ENCODE results near the gene TFF1. TPM values are rescaled to one million over a fixed set of nuclear protein-coding genes. Genes with fewer than 3 reads are reported as not detected.

The TFF1 gene
- polyA plus RNA-seq: 1 to 10 TPM in 1 of 2 donors, under 1 TPM in 1; 0.42 to 9.7 TPM

DNA sequence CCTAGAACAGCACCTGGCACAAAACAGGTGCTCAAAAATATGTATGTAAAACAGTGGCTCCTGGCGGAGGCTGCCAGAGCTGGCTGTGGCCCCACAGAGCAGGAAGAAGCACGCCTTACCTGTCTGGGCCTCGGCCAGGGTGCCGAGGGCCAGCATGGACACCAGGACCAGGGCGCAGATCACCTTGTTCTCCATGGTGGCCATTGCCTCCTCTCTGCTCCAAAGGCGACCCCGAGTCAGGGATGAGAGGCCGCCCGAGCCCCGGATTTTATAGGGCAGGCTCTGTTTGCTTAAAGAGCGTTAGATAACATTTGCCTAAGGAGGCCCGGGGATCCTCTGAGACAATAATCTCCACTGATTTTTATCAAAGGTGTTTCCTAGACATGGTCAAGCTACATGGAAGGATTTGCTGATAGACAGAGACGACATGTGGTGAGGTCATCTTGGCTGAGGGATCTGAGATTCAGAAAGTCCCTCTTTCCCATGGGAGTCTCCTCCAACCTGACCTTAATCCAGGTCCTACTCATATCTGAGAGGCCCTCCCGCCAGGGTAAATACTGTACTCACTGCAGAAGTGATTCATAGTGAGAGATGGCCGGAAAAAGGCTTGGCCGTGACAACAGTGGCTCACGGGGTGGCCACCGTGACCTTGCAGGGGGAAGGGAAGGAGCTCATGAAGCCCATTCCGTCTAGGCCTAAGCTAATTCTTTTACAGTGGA, at the start of gene TFF1:
TSS of gene TFF1 (minus strand) at position 244 of the 719 bp plus-strand sequence. CDS start at position 204, 40 bp downstream.
- H3K27me3 ChIP-seq (ENCODE audit: control insufficient read depth in 1 of 2, insufficient read depth in 2 of 2, low read length in 2 of 2): no peaks in the 10 kb centered on the region
- 68 to 70% methylated on average over 19 of the region's 19 CpGs for WGBS, 2 donors
- no peaks in the 10 kb centered on the region for H3K4me1 ChIP-seq (ENCODE audit: control insufficient read depth in 2 of 2, insufficient read depth in 2 of 2, low read length in 1 of 2)
- H3K9me3 ChIP-seq (ENCODE audit: control insufficient read depth in 2 of 2, insufficient read depth in 1 of 2, low read depth in 1 of 2, low read length in 1 of 2): no peaks in the 10 kb centered on the region
- H3K27ac ChIP-seq (ENCODE audit: low read depth in 2 of 2, low read length in 1 of 2): no peak within 1 kb of the TSS
- no peak within 1 kb of the TSS for H3K4me3 ChIP-seq (ENCODE audit: low read depth in 1 of 2, low read length in 2 of 2)
- H3K36me3 ChIP-seq (ENCODE audit: control insufficient read depth in 2 of 2, insufficient read depth in 2 of 2, low read length in 1 of 2): no peaks in the 10 kb centered on the region

DNA sequence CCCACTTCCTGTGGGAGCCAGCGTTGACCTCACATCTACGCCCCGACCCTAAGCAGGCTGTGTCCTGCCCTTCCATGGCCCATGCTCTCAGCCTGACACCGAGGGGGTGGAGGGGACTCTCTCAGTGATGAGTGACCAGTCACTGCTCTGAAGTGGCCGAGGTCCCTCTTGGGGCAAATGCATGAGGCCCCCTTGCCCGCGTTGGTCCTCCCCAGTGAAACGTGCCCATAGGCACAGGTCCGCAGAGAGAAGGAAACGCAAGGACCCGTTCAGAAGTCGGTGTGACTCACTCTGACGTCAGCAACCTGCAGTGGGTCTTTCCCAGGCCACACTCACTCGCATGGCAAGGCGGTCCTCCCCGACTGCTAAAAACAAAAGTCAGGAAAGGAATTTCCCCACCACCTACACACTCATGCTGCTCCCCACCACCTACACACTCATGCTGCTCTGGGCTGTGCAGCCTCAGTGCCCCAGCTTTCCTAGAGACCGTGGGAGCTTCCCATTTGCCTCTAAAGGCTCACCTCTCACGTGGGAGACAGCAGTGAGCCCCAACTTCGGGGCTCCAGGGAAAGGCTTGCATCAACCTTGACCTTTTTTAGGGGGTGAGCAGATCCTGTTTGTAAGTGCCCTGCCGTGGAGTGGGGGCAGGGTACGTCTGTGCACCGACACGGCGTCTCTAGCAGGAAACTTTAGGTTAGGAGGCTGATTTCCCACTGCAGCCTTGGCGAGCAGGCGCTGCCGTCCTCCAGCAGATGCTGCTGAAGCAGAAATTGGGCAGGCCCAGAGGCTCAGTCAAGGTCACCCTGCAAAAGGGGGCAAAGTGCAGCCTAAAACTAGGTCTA, 48.8 kb upstream of the TFF1 start:
- H3K36me3 ChIP-seq (ENCODE audit: control insufficient read depth in 2 of 2, insufficient read depth in 2 of 2, low read length in 1 of 2): no peaks in the 10 kb centered on the region
- H3K27me3 ChIP-seq (ENCODE audit: control insufficient read depth in 1 of 2, insufficient read depth in 2 of 2, low read length in 2 of 2): no peaks in the 10 kb centered on the region
- H3K4me3 ChIP-seq (ENCODE audit: low read depth in 1 of 2, low read length in 2 of 2): no peak overlapping the region
- WGBS, 2 donors: 48 to 50% methylated on average over 27 of the region's 27 CpGs
- H3K9me3 ChIP-seq (ENCODE audit: control insufficient read depth in 2 of 2, insufficient read depth in 1 of 2, low read depth in 1 of 2, low read length in 1 of 2): peaks cover 0 to 2% of the 10 kb centered on the region in 2 donors
- H3K4me1 ChIP-seq (ENCODE audit: control insufficient read depth in 2 of 2, insufficient read depth in 2 of 2, low read length in 1 of 2): no peaks in the 10 kb centered on the region
- peak overlapping the region in 1 of 2 donors; percentile 17 for H3K27ac ChIP-seq (ENCODE audit: low read depth in 2 of 2, low read length in 1 of 2)

DNA sequence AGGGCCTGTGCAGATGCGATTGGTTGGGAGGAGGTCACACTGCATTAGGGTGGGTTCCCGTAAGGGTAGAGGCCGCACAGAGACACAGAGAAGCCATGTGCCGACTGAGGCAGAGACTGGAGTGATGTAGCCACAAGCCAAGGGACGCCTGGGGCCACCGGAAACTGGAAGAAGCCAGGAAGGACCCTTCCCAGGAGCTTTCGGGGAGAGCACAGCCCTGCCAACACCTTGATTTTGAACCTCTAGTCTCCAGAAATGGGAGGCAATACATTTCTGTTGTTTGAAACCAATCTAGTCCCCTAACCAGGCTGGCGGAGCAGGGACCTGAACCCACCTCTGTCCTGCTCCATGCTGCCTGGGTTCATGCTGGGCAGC, 48.2 kb upstream of the TFF1 start:
- H3K9me3 ChIP-seq (ENCODE audit: control insufficient read depth in 2 of 2, insufficient read depth in 1 of 2, low read depth in 1 of 2, low read length in 1 of 2): peaks cover 0 to 2% of the 10 kb centered on the region in 2 donors
- no peaks in the 10 kb centered on the region for H3K27me3 ChIP-seq (ENCODE audit: control insufficient read depth in 1 of 2, insufficient read depth in 2 of 2, low read length in 2 of 2)
- H3K4me3 ChIP-seq (ENCODE audit: low read depth in 1 of 2, low read length in 2 of 2): no peak overlapping the region
- H3K4me1 ChIP-seq (ENCODE audit: control insufficient read depth in 2 of 2, insufficient read depth in 2 of 2, low read length in 1 of 2): no peaks in the 10 kb centered on the region
- 80 to 90% methylated on average over 8 of the region's 8 CpGs for WGBS, 2 donors
- H3K27ac ChIP-seq (ENCODE audit: low read depth in 2 of 2, low read length in 1 of 2): no peak overlapping the region
- H3K36me3 ChIP-seq (ENCODE audit: control insufficient read depth in 2 of 2, insufficient read depth in 2 of 2, low read length in 1 of 2): no peaks in the 10 kb centered on the region

DNA sequence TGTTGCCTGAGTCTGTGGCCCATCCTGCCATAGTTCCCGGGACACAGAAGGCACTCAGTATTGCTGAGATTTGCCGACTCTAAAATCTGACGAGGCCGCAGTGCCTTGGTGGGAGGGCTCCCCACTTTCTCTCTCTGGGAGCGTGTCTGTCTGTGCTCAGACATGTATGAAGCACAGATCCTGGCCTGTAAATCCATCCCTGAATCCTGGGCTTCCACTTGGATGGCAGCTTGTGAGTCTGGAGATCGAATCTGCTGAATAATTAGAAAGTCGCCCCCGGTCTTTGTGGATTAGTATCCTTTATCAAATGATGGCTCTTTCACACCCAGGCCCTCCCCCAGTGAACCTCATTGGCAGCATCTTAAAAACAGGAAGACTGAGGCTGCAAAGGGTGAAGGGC, 47.7 kb upstream of the TFF1 start:
- Histone ChIP-seq H3K27me3 (ENCODE audit: control insufficient read depth in 1 of 2, insufficient read depth in 2 of 2, low read length in 2 of 2) (no peaks in the 10 kb centered on the region), H3K4me3 (ENCODE audit: low read depth in 1 of 2, low read length in 2 of 2) (no peak overlapping the region), H3K9me3 (ENCODE audit: control insufficient read depth in 2 of 2, insufficient read depth in 1 of 2, low read depth in 1 of 2, low read length in 1 of 2) (peaks cover 0 to 2% of the 10 kb centered on the region in 2 donors), H3K4me1 (ENCODE audit: control insufficient read depth in 2 of 2, insufficient read depth in 2 of 2, low read length in 1 of 2) (no peaks in the 10 kb centered on the region), H3K27ac (ENCODE audit: low read depth in 2 of 2, low read length in 1 of 2) (no peak overlapping the region), H3K36me3 (ENCODE audit: control insufficient read depth in 2 of 2, insufficient read depth in 2 of 2, low read length in 1 of 2) (no peaks in the 10 kb centered on the region)
- WGBS, 2 donors: 87 to 90% methylated on average over 8 of the region's 8 CpGs

DNA sequence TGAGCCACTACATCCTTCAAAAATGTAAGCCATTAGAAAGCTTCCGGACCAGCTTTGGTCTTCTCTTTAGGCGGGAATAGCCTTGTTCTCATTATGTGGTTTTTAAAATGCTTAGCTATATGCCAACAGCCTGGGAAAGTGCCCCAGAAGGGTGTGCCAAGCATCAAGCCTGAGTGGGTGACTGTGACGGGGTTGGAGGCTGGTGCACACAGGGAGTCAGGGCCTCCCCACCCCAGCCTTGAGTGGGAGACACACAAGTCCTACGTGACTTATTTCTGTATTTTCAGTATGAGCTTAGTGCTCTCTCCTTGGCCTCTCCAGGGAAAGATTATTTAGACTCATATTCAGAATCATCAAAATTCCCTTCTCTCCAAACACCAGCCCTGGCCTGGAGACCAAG, 47.2 kb upstream of the TFF1 start:
- Histone ChIP-seq H3K27me3 (ENCODE audit: control insufficient read depth in 1 of 2, insufficient read depth in 2 of 2, low read length in 2 of 2) (no peaks in the 10 kb centered on the region), H3K36me3 (ENCODE audit: control insufficient read depth in 2 of 2, insufficient read depth in 2 of 2, low read length in 1 of 2) (no peaks in the 10 kb centered on the region), H3K27ac (ENCODE audit: low read depth in 2 of 2, low read length in 1 of 2) (no peak overlapping the region), H3K4me1 (ENCODE audit: control insufficient read depth in 2 of 2, insufficient read depth in 2 of 2, low read length in 1 of 2) (no peaks in the 10 kb centered on the region), H3K9me3 (ENCODE audit: control insufficient read depth in 2 of 2, insufficient read depth in 1 of 2, low read depth in 1 of 2, low read length in 1 of 2) (peaks cover 0 to 2% of the 10 kb centered on the region in 2 donors), H3K4me3 (ENCODE audit: low read depth in 1 of 2, low read length in 2 of 2) (no peak overlapping the region)
- 78 to 86% methylated on average over 4 of the region's 4 CpGs for WGBS, 2 donors

DNA sequence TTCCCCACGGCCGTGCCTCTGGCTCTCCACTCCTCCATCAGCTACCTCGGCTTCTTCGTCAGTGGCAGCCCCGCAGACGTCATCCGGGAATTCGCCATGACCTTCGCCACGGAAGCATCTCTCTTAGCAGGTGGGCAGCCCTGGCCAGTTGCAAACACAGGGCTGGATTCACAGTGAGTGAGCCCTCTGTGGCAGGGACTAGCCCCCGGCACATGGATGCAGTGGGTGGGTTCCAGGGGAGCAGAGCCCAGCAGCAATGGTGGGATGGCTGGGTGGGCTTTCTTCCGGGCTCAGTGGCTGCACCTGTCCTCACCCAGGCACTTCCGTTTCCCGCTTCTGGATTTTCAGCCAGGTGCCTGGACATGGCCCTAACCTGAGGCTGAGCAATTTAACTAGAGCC, 46.8 kb upstream of the TFF1 start:
- Histone ChIP-seq H3K4me3 (ENCODE audit: low read depth in 1 of 2, low read length in 2 of 2) (no peak overlapping the region), H3K9me3 (ENCODE audit: control insufficient read depth in 2 of 2, insufficient read depth in 1 of 2, low read depth in 1 of 2, low read length in 1 of 2) (no peaks in the 10 kb centered on the region), H3K4me1 (ENCODE audit: control insufficient read depth in 2 of 2, insufficient read depth in 2 of 2, low read length in 1 of 2) (no peaks in the 10 kb centered on the region), H3K36me3 (ENCODE audit: control insufficient read depth in 2 of 2, insufficient read depth in 2 of 2, low read length in 1 of 2) (no peaks in the 10 kb centered on the region), H3K27me3 (ENCODE audit: control insufficient read depth in 1 of 2, insufficient read depth in 2 of 2, low read length in 2 of 2) (no peaks in the 10 kb centered on the region), H3K27ac (ENCODE audit: low read depth in 2 of 2, low read length in 1 of 2) (no peak overlapping the region)
- WGBS, 2 donors: 85 to 90% methylated on average over 14 of the region's 14 CpGs

DNA sequence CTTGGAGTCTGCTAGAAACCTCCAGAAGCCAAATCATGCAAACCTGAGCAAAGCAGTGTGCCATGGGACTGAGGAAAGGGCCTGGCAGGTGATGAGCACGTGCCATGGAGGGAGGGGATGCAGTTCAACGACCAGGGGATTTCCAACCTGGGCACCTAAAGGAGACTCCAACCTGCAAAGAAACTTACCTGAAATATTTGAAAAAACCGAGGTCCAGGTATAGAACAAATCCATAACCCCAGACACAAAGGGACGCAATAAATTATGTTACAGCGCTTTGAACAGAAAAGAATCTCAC, 46.2 kb upstream of the TFF1 start:
- 75% methylated on average over 5 of the region's 5 CpGs for WGBS, 2 donors
- H3K36me3 ChIP-seq (ENCODE audit: control insufficient read depth in 2 of 2, insufficient read depth in 2 of 2, low read length in 1 of 2): no peaks in the 10 kb centered on the region
- H3K27me3 ChIP-seq (ENCODE audit: control insufficient read depth in 1 of 2, insufficient read depth in 2 of 2, low read length in 2 of 2): no peaks in the 10 kb centered on the region
- H3K9me3 ChIP-seq (ENCODE audit: control insufficient read depth in 2 of 2, insufficient read depth in 1 of 2, low read depth in 1 of 2, low read length in 1 of 2): no peaks in the 10 kb centered on the region
- no peaks in the 10 kb centered on the region for H3K4me1 ChIP-seq (ENCODE audit: control insufficient read depth in 2 of 2, insufficient read depth in 2 of 2, low read length in 1 of 2)
- H3K4me3 ChIP-seq (ENCODE audit: low read depth in 1 of 2, low read length in 2 of 2): no peak overlapping the region
- no peak overlapping the region for H3K27ac ChIP-seq (ENCODE audit: low read depth in 2 of 2, low read length in 1 of 2)

DNA sequence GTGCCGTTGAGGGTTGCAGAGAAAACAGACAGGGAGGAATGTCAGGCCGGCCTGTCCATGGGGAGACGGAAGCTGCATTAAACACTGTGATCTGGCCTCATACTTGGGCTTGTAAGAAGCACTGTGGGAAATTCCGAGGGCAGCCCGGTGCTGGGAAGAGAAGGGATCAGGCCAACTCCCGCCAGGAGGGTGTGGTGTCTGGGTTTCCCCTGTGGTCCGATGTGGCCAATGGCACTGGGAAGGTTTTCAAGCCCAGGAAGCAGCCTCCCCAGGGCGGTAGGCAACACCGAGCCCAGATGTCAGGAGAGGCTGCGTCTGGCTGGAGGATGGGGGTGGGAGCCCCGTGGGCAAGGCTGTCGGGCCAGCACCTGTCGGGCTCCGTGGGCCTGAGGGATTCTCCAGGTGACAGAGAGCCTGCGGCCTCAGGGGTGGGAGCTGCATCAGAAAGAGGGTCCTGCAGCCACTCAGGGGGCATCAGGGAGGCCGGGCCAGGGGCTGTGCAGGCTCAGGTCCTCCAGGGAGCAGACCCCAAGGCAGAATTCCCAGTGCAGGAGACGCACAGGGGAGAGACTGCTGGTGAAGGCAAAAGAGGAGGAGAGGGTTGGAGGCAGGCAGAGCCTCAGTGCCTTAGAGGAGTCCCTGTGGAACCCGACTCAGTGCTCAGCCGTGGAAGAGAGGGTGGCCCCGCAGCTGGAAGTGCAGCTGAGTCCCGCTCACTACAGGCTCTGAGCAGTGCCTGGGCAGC, 45.7 kb upstream of the TFF1 start:
- Histone ChIP-seq H3K9me3 (ENCODE audit: control insufficient read depth in 2 of 2, insufficient read depth in 1 of 2, low read depth in 1 of 2, low read length in 1 of 2) (no peaks in the 10 kb centered on the region), H3K27me3 (ENCODE audit: control insufficient read depth in 1 of 2, insufficient read depth in 2 of 2, low read length in 2 of 2) (no peaks in the 10 kb centered on the region), H3K36me3 (ENCODE audit: control insufficient read depth in 2 of 2, insufficient read depth in 2 of 2, low read length in 1 of 2) (no peaks in the 10 kb centered on the region), H3K4me1 (ENCODE audit: control insufficient read depth in 2 of 2, insufficient read depth in 2 of 2, low read length in 1 of 2) (peaks cover 0 to under 1% of the 10 kb centered on the region in 2 donors), H3K4me3 (ENCODE audit: low read depth in 1 of 2, low read length in 2 of 2) (no peak overlapping the region), H3K27ac (ENCODE audit: low read depth in 2 of 2, low read length in 1 of 2) (no peak overlapping the region)
- WGBS, 2 donors: 46 to 50% methylated on average over 21 of the region's 21 CpGs

DNA sequence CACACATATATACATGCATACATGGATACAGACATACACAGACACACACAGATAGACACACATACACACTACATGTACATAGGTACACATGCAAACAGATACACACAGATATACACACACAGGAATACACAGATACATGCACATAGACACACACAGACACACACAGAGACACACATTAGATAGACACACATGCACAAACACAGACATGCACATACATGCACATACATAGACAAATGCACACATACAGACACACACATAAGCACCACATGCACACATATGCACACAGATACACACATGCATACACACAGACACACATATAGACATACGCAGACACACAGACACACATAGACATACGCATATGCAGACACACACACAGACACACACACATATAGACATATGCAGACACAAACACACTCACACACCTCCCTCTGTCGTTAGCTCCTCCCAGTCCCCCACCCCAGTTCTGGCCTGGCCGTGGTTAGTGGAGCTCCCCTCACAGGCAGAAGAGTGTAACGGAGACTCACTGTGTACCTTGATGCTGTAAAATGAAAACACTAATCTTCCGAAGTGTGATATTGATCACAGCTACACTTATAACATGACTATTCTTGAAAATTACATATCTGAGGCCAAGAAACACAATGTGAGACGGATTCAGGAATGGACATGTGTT, 45.0 kb upstream of the TFF1 start:
- no peaks in the 10 kb centered on the region for H3K36me3 ChIP-seq (ENCODE audit: control insufficient read depth in 2 of 2, insufficient read depth in 2 of 2, low read length in 1 of 2)
- H3K9me3 ChIP-seq (ENCODE audit: control insufficient read depth in 2 of 2, insufficient read depth in 1 of 2, low read depth in 1 of 2, low read length in 1 of 2): no peaks in the 10 kb centered on the region
- no peak overlapping the region for H3K27ac ChIP-seq (ENCODE audit: low read depth in 2 of 2, low read length in 1 of 2)
- H3K4me3 ChIP-seq (ENCODE audit: low read depth in 1 of 2, low read length in 2 of 2): no peak overlapping the region
- 49 to 51% methylated on average over 7 of the region's 7 CpGs for WGBS, 2 donors
- peaks cover 0 to 2% of the 10 kb centered on the region in 2 donors for H3K4me1 ChIP-seq (ENCODE audit: control insufficient read depth in 2 of 2, insufficient read depth in 2 of 2, low read length in 1 of 2)
- no peaks in the 10 kb centered on the region for H3K27me3 ChIP-seq (ENCODE audit: control insufficient read depth in 1 of 2, insufficient read depth in 2 of 2, low read length in 2 of 2)

All from esophagus (tissue), 2 donors.